Natural killer cell (primary cell): ENCODE measurements around the gene ST8SIA2. TPM values are rescaled to one million over a fixed set of nuclear protein-coding genes. Genes with fewer than 3 reads are reported as not detected.

Source experiments
- ATAC-seq, 3 donors: fragments of 150-1000 bp in 2 of 3; fragments of 200-7000 bp in 1 of 3; cut with Tn5 transposase; 1 replicate in 1 of 3; 2 replicates in 2 of 3; pipeline ENCODE4 v1.10.0; 2021; ENCODE audit warnings: mild to moderate bottlenecking in 2 of 3, moderate library complexity in 2 of 3
- DNase-seq, 2 donors: peaks; one replicate each; pipeline versions ENCODE4 v3.0.0 to v3.0.0-alpha.2; 2013 to 2021; ENCODE audit warnings: mixed read lengths in 1 of 2
- H3K27ac ChIP-seq: one replicate; pipeline ENCODE4 v1.5.1; 2013; ENCODE audit warnings: mild to moderate bottlenecking, low read length
- H3K27me3 ChIP-seq: one replicate; pipeline ENCODE4 v1.6.1; 2013; ENCODE audit warnings: low read length; ENCODE audit not compliant: control insufficient read depth, insufficient read depth
- H3K36me3 ChIP-seq: one replicate; pipeline ENCODE4 v1.6.1; 2013; ENCODE audit warnings: low read length; ENCODE audit not compliant: control insufficient read depth, insufficient read depth
- H3K4me1 ChIP-seq: one replicate; pipeline ENCODE4 v1.6.1; 2013; ENCODE audit warnings: low read length; ENCODE audit not compliant: control insufficient read depth, insufficient read depth
- H3K4me3 ChIP-seq: one replicate; pipeline ENCODE4 v1.5.1; 2013; ENCODE audit warnings: low read length
- H3K9me3 ChIP-seq: one replicate; pipeline ENCODE4 v1.6.1; 2013; ENCODE audit warnings: low read length; ENCODE audit not compliant: control insufficient read depth, insufficient read depth
- H3K27ac Mint-ChIP-seq, 2 donors: one replicate each; pipeline ENCODE4 v1.8.0; 2022; ENCODE audit warnings: mild to moderate bottlenecking in 2 of 2, mixed read lengths in 2 of 2, moderate library complexity in 1 of 2
- H3K27me3 Mint-ChIP-seq, 2 donors: one replicate each; pipeline ENCODE4 v1.8.0; 2022; ENCODE audit warnings: low read depth in 2 of 2, mixed read lengths in 2 of 2
- H3K36me3 Mint-ChIP-seq: one replicate; pipeline ENCODE4 v1.8.0; 2022; ENCODE audit warnings: mixed read lengths
- H3K4me1 Mint-ChIP-seq, 2 donors: one replicate each; pipeline ENCODE4 v1.8.0; 2022; ENCODE audit warnings: mixed read lengths in 2 of 2
- H3K4me3 Mint-ChIP-seq: one replicate; pipeline ENCODE4 v1.8.0; 2022; ENCODE audit warnings: mild to moderate bottlenecking, moderate library complexity, mixed read lengths
- H3K9me3 Mint-ChIP-seq, 2 donors: one replicate each; pipeline ENCODE4 v1.8.0; 2022; ENCODE audit warnings: mixed read lengths in 2 of 2
- CTCF ChIP-seq: fragments of 200-600 bp; IDR thresholded peaks from one replicate; pipeline ENCODE4 v1.8.0; 2022; ENCODE audit warnings: antibody characterized with exemption
- WGBS: methylation state at CpG from one replicate; pipeline ENCODE4 v1.1.7; 2013; ENCODE audit warnings: missing lambda C conversion rate; ENCODE audit not compliant: insufficient coverage; 5-methylcytosine and 5-hydroxymethylcytosine counted together
- intact Hi-C: fragments of 100-400 bp; cut with micrococcal nuclease; formaldehyde crosslinking; loops from one replicate; pipeline ENCODE4 v1.14.2; 2022
- total RNA-seq, 4 donors: library from RNA; stranded (reverse); fragments of 120-200 nt in 1 of 4; gene quantifications; one replicate each; pipeline versions ENCODE4 v1.2.3 to v1.2.4, GENCODE V29; 2013 to 2022

ST8SIA2 gene
- total RNA-seq, 3 donors from 2014 or later (not counting 1 experiment from before 2014, with no cell fraction given) = not detected

- peaks cover 21% of the 10 kb centered on the region for H3K27me3 ChIP-seq
- H3K27me3 Mint-ChIP-seq = peaks cover 53 to 65% of the 10 kb centered on the region in 2 donors
- intact Hi-C loops = no loop called here
These were observed 822 bp downstream of the ST8SIA2 start for GRCh38 chr15:92394309-92395097.

DNA sequence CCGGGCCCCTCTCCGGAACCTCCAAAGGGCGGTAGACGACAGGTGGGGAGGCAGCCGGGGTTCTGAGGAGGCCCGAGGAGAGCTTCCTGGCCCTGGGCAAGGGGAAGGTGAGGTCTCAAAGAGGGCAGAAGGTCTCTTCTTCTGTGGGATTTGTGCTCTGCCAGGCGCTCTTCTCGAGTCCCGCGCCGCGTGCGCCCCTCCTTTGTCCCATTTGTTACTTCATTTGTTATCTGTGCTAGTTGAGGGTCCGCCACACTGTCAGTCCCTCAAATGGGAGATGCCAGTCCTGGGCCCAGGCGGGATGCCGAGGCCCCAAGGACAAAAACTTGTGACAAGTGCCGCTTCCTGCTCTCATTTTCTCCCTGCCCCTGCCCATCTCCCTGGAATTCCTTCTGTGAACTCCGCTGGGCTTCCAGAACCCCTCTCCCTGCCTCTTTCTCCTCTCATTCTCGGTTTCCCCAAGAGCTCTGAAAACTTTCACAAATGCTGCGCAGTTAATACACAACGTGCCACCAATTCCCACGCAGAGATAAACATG, 1.5 kb downstream of the ST8SIA2 start:
- Histone ChIP-seq H3K36me3 (no peaks in the 10 kb centered on the region), H3K4me3 (no peak overlapping the region), H3K27me3 (peaks cover 21% of the 10 kb centered on the region), H3K4me1 (no peaks in the 10 kb centered on the region), H3K27ac (no peak overlapping the region), H3K9me3 (no peaks in the 10 kb centered on the region)
- no peak overlapping the region for H3K4me3 Mint-ChIP-seq
- DNase-seq (no peak), ATAC-seq (no peak)
- no peak for TF ChIP-seq CTCF
- no peaks in the 10 kb centered on the region for H3K9me3 Mint-ChIP-seq
- peaks cover 0 to 5% of the 10 kb centered on the region in 2 donors for H3K4me1 Mint-ChIP-seq
- H3K36me3 Mint-ChIP-seq = no peaks in the 10 kb centered on the region
- intact Hi-C loops = no loop called here
- WGBS = 16% methylated on average over 22 of the region's 22 CpGs
- H3K27me3 Mint-ChIP-seq = peaks cover 49 to 63% of the 10 kb centered on the region in 2 donors
- H3K27ac Mint-ChIP-seq = no peak overlapping the region

More at GRCh38 chr15:92394309-92395097, 822 bp downstream of the ST8SIA2 start:
- Histone ChIP-seq H3K9me3 (no peaks in the 10 kb centered on the region), H3K4me1 (no peaks in the 10 kb centered on the region), H3K4me3 (no peak overlapping the region), H3K36me3 (no peaks in the 10 kb centered on the region), H3K27ac (no peak overlapping the region)
- H3K36me3 Mint-ChIP-seq = no peaks in the 10 kb centered on the region
- H3K27ac Mint-ChIP-seq = no peak overlapping the region
- H3K9me3 Mint-ChIP-seq = no peaks in the 10 kb centered on the region
- no peak for DNase-seq
- no peak overlapping the region for H3K4me3 Mint-ChIP-seq
- no peak for TF ChIP-seq CTCF
- under 1% methylated on average over 78 of the region's 78 CpGs for WGBS
- H3K4me1 Mint-ChIP-seq = peaks cover 0 to 5% of the 10 kb centered on the region in 2 donors
- ATAC-seq = no peak

DNA sequence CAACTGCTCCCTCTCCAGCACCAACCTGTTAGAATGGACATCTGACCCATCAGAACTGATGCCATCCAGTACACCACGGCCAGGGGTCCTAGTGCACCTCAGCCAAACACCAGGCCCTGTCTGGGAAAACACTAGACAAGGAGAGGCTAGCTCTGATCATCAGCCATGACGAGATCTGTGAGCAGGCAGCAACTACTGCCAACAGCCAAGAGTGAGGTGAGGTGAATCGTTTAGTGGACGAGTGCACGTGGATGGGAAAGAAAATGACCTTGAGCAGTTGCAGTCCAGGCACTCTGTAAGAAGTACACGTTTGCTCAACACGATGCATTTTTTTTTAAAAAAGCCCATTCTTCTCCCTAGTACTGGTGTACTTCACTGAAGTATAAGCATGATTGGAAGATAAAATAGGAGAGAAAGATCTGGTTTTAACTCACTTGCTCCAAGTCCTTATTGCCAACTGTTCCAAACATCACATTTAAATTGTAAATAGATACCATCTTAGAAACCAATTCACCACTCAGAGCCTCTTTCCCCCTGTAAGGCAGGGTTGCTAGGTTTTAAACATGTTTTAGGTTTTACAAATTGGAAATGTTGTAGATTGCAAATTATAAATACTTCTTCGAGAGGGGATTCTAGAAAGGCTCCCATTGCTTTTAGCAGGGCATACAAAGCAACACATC, 5.7 kb downstream of the ST8SIA2 start:
- H3K36me3 Mint-ChIP-seq = no peaks in the 10 kb centered on the region

More for the DNA sequence above, 5.7 kb downstream of the ST8SIA2 start:
- ATAC-seq (no peak), DNase-seq (no peak)
- Histone ChIP-seq H3K9me3 (no peaks in the 10 kb centered on the region), H3K27me3 (peaks cover 6% of the 10 kb centered on the region), H3K4me3 (no peak overlapping the region), H3K36me3 (no peaks in the 10 kb centered on the region), H3K27ac (no peak overlapping the region), H3K4me1 (no peaks in the 10 kb centered on the region)
- intact Hi-C loops = no loop called here
- H3K4me3 Mint-ChIP-seq = no peak overlapping the region
- peaks cover 0 to 5% of the 10 kb centered on the region in 2 donors for H3K4me1 Mint-ChIP-seq
- WGBS = 87% methylated on average over 6 of the region's 8 CpGs
- H3K27ac Mint-ChIP-seq = no peak overlapping the region
- TF ChIP-seq CTCF = no peak
- H3K27me3 Mint-ChIP-seq = peaks cover 30 to 62% of the 10 kb centered on the region in 2 donors
- H3K9me3 Mint-ChIP-seq = no peaks in the 10 kb centered on the region
